Superior temporal gyrus (tissue), 1 donor: ENCODE data around the gene RMRP.
"Not testable (repeated sequence)": the region's sequence is repeated elsewhere in the genome, so short reads cannot be mapped to it uniquely, and the experiment has no call there.

Experiments used
- DNase-seq: peaks from one replicate; pipeline ENCODE4 v3.0.0-alpha.2; 2016; ENCODE audit errors: extremely low spot score

The RMRP gene

DNA sequence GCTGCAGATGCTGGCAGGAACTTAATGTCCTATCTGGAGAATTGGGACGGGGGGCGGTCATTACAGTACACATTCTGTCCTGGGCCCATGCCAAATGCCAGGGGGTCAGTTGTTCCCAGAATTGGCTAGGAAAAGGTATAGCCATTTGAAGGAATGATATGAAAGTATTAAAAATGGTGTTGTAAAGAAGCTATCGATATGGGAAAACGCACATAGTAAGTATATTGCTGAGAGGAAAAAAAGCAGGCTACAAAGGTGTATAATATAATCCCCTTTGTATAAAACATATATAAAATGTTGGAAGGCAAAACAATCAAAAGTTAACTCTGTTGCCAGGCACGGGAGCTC, 7.6 kb upstream of the RMRP start:
- no peak for DNase-seq

- DNase-seq, result peak; percentile 57
Measured at GRCh38 chr9:35664531-35665470, 7.0 kb upstream of the RMRP start, which contains the start of gene ARHGEF39. Gene ARHGEF39, minus strand, starts transcription at chr9:35665195. Its CDS starts 26 bp downstream, at chr9:35665169.

DNA sequence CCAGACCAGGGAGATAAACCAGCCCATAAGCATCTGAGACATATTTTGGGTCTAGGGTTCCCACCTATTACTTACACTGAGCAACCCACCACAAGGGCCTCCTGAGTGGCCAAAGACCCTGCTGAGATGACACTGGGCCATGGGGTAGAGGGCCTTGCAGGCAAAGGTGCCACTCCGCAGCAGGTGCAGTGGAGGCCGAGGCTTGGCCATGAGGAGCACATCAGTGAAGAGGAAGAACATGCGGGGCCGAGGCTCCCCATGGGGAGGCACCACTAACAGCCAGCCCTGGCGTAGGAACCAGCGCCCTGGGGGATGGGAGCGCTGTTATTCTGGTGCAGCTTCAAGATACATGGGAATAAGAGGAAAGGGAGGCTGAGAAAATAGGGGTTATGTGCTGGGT, 4.6 kb upstream of the RMRP start:
- no peak for DNase-seq

DNA sequence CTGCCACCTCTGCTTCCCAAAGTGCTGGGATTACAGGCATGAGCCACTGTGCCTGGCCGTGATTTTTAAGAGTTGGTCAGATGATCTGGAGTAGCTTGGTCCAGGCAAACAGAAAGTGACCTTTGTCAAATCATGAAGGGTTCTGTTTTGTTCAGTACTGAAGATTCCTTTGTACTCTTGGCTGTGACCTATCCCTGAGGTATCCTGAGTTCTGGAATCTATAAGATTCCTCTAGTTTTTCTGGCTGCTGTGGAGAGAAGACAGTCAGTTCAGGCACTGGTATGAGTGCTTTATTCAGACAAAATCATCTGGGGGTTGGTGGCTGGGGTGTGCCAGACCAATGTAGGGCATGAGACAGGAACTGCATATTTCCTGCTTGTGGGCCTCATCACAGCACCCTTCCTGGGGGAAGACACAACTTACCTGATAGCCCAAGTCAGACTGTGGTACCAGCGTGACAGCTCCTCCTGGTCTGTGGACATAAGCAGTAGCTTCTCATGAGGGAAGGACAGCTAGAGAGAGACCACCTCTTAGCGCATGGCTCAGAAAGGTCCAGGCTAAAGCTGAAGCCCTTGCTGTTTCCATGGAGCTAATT, 4.0 kb upstream of the RMRP start:
- no peak for DNase-seq

GRCh38 chr9:35660966-35661415, 3.2 kb upstream of the RMRP start:
- DNase-seq, result peak; percentile 71

- DNase-seq, result no peak
Measured at GRCh38 chr9:35659340-35659739, 1.5 kb upstream of the RMRP start.

DNA sequence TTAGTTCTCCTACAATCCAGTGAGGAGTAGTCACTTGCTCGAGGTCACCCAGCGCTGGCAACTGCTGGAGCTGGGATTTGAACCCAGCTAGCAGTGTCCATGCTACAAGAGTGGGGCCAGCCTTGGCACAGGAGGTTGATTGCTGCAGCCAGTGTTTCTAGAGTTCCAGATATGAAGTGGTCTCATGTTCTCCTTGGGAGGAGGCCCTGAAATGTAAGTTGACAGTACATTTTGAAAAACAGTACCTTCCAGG, 1.1 kb upstream of the RMRP start:
- peak; percentile 41 for DNase-seq

GRCh38 chr9:35658137-35658967, 533 bp upstream of the RMRP start, which contains the start of gene CCDC107:
Gene CCDC107, plus strand, starts transcription at chr9:35658292. Its CDS starts 88 bp downstream, at chr9:35658380.
- peak; percentile 30 for DNase-seq

DNA sequence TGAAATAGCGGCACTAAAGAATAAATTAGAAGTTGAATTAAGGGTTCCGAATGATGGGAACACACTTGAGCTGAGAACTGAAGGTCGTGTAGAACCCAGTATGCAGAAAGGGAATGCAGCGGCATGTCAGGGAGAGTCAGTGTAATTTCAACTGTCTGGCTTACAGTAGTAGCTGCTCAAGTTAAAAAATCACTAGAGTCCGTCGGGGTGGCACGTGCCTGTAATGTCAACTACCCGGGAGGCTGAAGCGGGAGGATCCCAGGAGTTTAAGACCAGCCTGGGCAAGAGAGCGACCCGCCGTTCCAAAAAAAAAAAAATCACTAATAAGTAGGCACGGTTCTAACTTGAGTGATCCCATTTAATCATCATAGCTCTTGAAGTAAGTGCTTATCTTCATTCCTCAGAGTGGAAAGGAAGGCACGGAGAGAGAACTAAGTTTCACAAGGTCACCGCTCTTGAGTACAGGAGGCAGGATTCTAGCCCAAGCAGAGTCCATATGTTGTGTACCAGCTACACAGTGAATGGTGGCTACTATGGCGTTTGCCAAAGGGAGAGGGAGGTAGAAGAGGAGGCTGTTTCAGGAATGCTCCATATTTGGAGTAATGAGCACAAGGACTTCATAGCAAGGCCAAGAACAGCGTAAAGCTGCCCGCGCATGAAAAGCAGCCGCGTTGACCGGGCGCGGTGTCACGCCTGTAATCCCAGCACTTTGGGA, 831 bp downstream of the RMRP start:
- peak; percentile 59 for DNase-seq

DNA sequence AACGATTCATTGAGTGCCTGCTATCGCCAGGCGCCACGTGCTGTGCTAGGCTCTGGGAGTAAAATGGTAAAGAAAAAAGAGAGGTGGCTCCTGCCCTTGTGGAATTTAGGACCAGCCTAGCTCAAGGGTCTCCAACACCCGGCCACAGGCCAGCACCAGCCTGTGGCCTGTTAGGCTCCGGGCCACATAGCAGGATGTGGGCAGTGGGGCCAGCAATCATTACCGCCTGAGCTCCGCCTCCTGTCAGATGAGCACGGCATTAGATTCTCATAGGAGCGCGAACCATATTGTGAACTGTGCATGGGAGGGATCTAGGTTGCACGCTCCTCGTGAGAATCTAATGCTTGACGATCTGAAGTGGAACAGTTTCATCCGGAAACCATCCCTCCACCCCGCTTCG, 1.5 kb downstream of the RMRP start:
- no peak for DNase-seq

- DNase-seq, result no peak
Measured at GRCh38 chr9:35653611-35654010, 4.2 kb downstream of the RMRP start.

DNA sequence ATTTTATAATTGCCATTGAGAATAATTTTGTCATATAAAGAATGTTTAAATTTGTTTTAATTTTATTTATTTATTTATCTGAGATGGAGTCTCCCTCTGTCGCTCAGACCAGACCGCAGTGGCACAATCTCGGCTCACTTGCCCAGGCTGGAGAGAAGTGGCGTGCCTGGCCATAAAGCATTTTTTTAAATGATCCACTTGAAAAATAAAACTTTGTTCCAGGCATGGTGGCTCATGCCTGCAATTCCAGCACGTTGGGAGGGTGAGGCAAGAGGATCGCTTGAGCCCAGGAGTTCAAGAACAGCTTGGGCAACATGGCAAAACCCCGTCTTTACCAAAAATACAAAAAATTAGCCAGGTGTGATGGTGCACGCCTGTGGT, 5.0 kb downstream of the RMRP start:
- no peak for DNase-seq

DNA sequence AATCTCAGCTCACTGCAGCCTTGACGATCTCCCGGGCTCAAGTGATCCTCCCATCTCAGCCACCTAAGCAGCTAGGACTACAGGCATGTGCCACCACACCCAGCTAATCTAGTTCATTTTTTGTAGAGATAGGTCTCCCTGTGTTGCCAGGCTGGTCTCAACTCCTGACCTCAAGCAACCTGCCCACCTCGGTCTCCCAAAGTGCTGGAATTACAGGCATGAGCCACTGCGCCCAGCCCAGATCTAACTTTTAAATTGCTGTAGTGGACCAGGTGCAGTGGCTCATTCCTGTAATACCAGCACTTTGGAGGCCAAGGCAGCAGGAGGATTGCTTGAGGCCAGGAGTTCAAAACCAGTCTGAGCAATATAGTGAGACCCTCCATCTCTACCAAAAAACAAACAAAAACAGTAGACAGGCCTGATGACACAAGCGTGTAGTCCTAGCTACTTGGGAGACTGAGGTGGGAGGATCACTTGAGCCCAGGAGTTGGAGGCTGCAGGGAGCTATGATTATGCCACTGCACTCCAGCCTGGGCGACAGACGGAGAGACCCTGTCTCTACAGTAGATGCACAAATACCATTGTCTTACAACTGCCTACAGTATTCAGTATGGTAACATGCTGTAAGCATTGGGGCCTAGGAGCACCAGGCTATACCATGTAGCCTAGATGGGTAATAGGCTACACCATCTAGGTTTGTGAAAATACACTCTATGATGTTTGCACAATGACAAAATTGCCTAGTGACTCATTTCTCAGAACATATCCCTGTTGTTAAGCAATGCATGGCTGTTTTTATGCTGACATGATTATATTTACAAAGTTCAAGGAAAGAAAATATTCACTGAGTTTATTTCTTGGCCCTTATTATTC, 5.6 kb downstream of the RMRP start:
- DNase-seq, result no peak

GRCh38 chr9:35650341-35651158, 7.3 kb downstream of the RMRP start, which contains the start of gene SIT1:
Gene SIT1, minus strand, starts transcription at chr9:35650931. Its CDS starts 78 bp downstream, at chr9:35650853.
- no peak for DNase-seq

GRCh38 chr9:35649431-35650340, 8.1 kb downstream of the RMRP start:
- DNase-seq, result no peak

DNA sequence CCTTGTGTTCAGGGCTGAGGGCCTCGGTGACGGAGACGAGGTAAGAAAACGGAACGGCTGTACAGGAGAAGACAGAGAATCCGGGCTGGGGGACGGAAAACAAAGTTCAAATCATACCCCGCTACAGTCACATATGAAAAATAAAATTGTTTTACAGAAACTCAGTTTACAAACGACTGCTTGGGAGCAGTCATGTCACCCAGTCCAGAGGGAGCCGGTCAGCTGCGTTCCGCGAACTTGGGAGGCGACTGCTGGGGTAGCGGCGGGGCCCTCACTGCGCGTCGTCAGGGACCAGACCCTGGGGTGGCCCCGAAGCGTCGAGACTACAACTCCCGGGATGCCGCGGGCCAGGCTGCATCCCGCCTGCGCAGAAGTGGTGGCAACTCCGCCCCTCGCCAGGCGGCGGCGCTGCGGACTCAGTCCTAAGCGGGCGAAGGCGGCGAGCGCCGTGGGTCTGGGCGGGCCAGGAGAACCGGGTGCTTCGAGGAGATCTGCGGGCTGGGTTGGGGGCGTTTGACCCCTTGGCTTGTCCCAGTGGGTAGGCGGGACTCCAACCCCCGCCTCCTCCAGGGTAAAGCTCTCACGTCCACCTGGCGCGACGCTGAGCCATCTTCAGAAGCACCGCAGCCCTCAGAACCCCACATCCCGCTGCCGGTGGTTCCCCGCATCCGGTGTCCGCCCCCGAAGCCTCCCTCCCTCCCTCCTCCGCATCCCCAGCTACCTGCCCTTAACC, 11.1 kb downstream of the RMRP start:
- peak; percentile 92 for DNase-seq

DNA sequence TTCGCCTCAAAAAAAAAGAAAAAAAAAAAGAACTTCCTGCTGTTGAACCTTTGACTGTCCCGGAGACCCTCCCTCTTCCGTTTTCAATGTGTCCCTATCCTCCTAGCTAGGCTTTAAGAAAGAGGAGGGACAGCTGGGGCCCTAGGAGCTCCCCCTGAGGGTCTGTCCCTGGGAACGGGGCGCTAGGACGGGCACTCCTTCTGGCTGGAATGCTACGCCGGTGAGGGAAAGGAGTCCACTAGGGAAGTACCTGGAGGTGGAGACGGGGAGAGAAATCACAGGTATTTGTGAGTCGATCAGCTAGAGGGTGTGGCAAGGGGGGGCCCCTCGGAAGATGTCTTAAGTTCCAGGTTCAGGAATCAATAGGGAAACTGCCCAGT, 11.7 kb downstream of the RMRP start:
- no peak for DNase-seq

DNA sequence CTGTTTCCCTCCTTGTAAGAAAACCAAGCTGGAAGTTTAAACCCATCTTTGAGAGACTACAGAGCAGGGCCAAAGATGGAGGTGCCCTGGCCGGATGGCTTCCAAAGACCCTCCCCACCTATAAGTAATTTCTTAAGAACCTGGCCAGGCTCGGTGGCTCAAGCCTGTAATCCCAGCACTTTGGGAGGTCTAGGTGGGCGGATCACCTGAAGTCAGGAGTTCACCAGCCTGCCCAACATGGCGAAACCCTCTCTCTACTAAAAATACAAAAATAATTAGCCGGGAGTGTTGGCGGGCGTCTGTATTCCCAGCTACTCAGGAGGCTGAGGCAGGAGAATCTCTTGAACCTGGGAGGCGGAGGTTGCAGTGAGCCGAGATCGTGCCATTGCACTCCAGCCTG, 12.1 kb downstream of the RMRP start:
- not testable (repeated sequence) for DNase-seq
